ENCODE measurements around the gene EPAS1. TPM values are rescaled to one million over a fixed set of nuclear protein-coding genes. Genes with fewer than 3 reads are reported as not detected.
A peak's percentile ranks its signal among the peaks of the same experiment; 100 is the strongest.

EPAS1 gene
- polyA plus RNA-seq, 1 of the 3 experiments (the other 2 are of a cell fraction), result 69.2 TPM

GRCh38 chr2:46314065-46314835, 17.0 kb downstream of the EPAS1 start:
- TF ChIP-seq PBX3 (IDR thresholded peaks at IDR 0.05), result no peak
- no peak for TF ChIP-seq USF1 (IDR thresholded peaks at IDR 0.05; ENCODE audit: borderline replicate concordance, low read depth)
- no peak for TF ChIP-seq RCOR1 (IDR thresholded peaks at IDR 0.05; ENCODE audit: low read length)
- TF ChIP-seq EZH2phosphoT487 (IDR thresholded peaks at IDR 0.05; ENCODE audit: borderline replicate concordance, low read depth), result no peak
- no peak for TF ChIP-seq GATA2 (CRISPR knock-in tag; IDR thresholded peaks at IDR 0.05)
- TF ChIP-seq RAD21 (IDR thresholded peaks at IDR 0.05; ENCODE audit: low read length), result no peak
- TF ChIP-seq CHD2 (IDR thresholded peaks at IDR 0.05; ENCODE audit: low read length, partially characterized antibody), result no peak
- no peak for TF ChIP-seq JUND (IDR thresholded peaks at IDR 0.05)
- TF ChIP-seq SIN3A (IDR thresholded peaks at IDR 0.05; ENCODE audit: borderline replicate concordance, low read depth, low read length), result no peak
- TF ChIP-seq SMC3 (IDR thresholded peaks at IDR 0.05; ENCODE audit: low read depth, low read length), result no peak
- no peak for TF ChIP-seq CTCF (IDR thresholded peaks at IDR 0.05)
- no peak for TF ChIP-seq RXRA (IDR thresholded peaks at IDR 0.05; ENCODE audit: borderline replicate concordance, low read depth)
- no peak for TF ChIP-seq ELF1 (IDR thresholded peaks at IDR 0.05)
- TF ChIP-seq EP300 (IDR thresholded peaks at IDR 0.05; ENCODE audit: borderline replicate concordance in 1 of 2, low read depth in 1 of 2, low read length in 1 of 2), result no peak
- no peak for TF ChIP-seq REST (IDR thresholded peaks at IDR 0.05; ENCODE audit: low read depth, low read length)
- no peak for TF ChIP-seq USF2 (IDR thresholded peaks at IDR 0.05; ENCODE audit: borderline replicate concordance, low read depth, low read length)
- no peak for TF ChIP-seq TEAD4 (IDR thresholded peaks at IDR 0.05; ENCODE audit: borderline replicate concordance, insufficient read depth)
- no peak for TF ChIP-seq YY1 (IDR thresholded peaks at IDR 0.05; ENCODE audit: low read depth)
- TF ChIP-seq NRF1 (IDR thresholded peaks at IDR 0.05; ENCODE audit: low read depth, low read length), result no peak
- H3K4me1 ChIP-seq (ENCODE audit: control insufficient read depth in 1 of 2, insufficient read depth in 2 of 2, low read depth in 1 of 2, low read length in 1 of 2), result peaks cover 35 to 68% of the 10 kb centered on the region in 2 experiments
- no peak for DNase-seq
- H3K4me3 ChIP-seq (ENCODE audit: low read depth in 2 of 2, low read length in 1 of 2), result no peak overlapping the region
- CTCF ChIA-PET, result interaction anchor here (0.8 to 5.5 kb wide), 7 partner anchors 10 to 303 kb away, joined by 3 to 22 read pairs (median 4); no protein-coding TSS in a partner anchor
- no peaks in the 10 kb centered on the region; the same call in 1 of the 2 replicates for H4K20me1 ChIP-seq (ENCODE audit: insufficient read depth)
- H3K27ac ChIP-seq (ENCODE audit: low read depth in 2 of 2, low read length in 1 of 2), result peak overlapping the region; percentile 92 to 98
- peaks cover 0 to 9% of the 10 kb centered on the region in 2 experiments for H3K36me3 ChIP-seq (replicated peaks in 1 of 2; ENCODE audit: control insufficient read depth in 1 of 2, insufficient read depth in 2 of 2, low read length in 1 of 2)
- POLR2A ChIA-PET, result interaction anchor here (1.9 kb wide), 1 partner anchor 26 kb away, joined by 11 read pairs; no protein-coding TSS in a partner anchor
- 84% methylated on average over 11 of the region's 11 CpGs for WGBS (ENCODE audit: low lambda C conversion rate)
- H3K27me3 ChIP-seq (ENCODE audit: insufficient read depth), result no peaks in the 10 kb centered on the region
- H3F3A ChIP-seq (replicated peaks; ENCODE audit: insufficient read depth), result peaks cover 30% of the 10 kb centered on the region
- peaks cover 91% of the 10 kb centered on the region for H3K79me2 ChIP-seq (ENCODE audit: insufficient read depth)
- H3K4me2 ChIP-seq, result peak overlapping the region; percentile 61
- no peak overlapping the region for H2AFZ ChIP-seq (ENCODE audit: low read depth)
- no peaks in the 10 kb centered on the region for H3K9me3 ChIP-seq
- peak overlapping the region; percentile 69; the same call in 1 of the 2 replicates for H3K9ac ChIP-seq
- H3K9me2 ChIP-seq, result no peaks in the 10 kb centered on the region
